ENCODE measurements around the gene CCND1. TPM values are rescaled to one million over a fixed set of nuclear protein-coding genes. Genes with fewer than 3 reads are reported as not detected.

Gene CCND1
- total RNA-seq, 1 experiment from 2014 or later, result 2,517 TPM

DNA sequence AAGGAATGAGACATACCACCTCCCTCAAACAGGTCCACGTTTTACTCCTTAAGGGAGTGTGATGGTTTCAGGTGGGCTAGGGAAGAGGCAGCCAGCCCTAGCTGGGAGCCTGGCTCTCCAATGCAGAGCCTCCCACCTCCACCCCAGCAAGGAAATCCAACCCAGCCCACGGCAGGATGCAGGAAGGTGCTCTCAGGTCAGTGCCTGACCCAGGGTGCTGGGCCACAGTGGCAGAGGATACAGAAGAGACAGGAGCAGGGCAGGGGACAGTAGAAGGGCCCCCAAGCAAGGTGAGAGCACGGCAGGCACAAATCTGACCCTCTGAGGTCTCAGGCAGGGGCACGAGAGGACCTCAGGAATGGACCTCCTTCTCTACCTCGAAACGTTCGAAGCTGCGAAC is 26.9 kb upstream of the CCND1 start:
- BruUV-seq (replicated peaks), result no TSS peak
- ChIA-PET POLR2A (ENCODE audit: low non-redundant PET) (no interaction called here), CTCF (no interaction called here)

GRCh38 chr11:69615545-69616278 is 25.2 kb upstream of the CCND1 start:
- CTCF ChIA-PET, result no interaction called here

More for the DNA sequence above, 26.9 kb upstream of the CCND1 start:
- Histone ChIP-seq H3K4me1 (ENCODE audit: insufficient read depth, low read length, poor library complexity, severe bottlenecking) (peaks cover 26% of the 10 kb centered on the region), H3K27me3 (replicated peaks; ENCODE audit: insufficient read depth, low read depth, low read length, poor library complexity) (no peaks in the 10 kb centered on the region), H3K9me3 (ENCODE audit: low read depth, low read length, poor library complexity, severe bottlenecking) (no peaks in the 10 kb centered on the region), H3K4me3 (ENCODE audit: low read depth, low read length, poor library complexity, severe bottlenecking) (no peak overlapping the region), H3K27ac (ENCODE audit: low read depth, low read length, poor library complexity, severe bottlenecking) (peak overlapping the region; percentile 46), H3K36me3 (ENCODE audit: insufficient read depth, low read length, poor library complexity, severe bottlenecking) (no peaks in the 10 kb centered on the region)
- no peak for DNase-seq (ENCODE audit: low spot score)
- no peak for TF ChIP-seq EZH2 (IDR thresholded peaks at IDR 0.05; ENCODE audit: borderline replicate concordance, low read depth, low read length, poor library complexity, severe bottlenecking)
- no peak for TF ChIP-seq CTCF (conservative IDR thresholded peaks at IDR 0.05; ENCODE audit: low read depth, low read length)
- intact Hi-C loops (cut with micrococcal nuclease; ENCODE audit: unreplicated experiment), result no loop called here

GRCh38 chr11:69617220-69617619 is 23.7 kb upstream of the CCND1 start:
- CTCF ChIA-PET, result no interaction called here
- intact Hi-C loops (cut with micrococcal nuclease; ENCODE audit: unreplicated experiment), result no loop called here
- no peak for DNase-seq (ENCODE audit: low spot score)
- TF ChIP-seq EZH2 (IDR thresholded peaks at IDR 0.05; ENCODE audit: borderline replicate concordance, low read depth, low read length, poor library complexity, severe bottlenecking), result no peak
- TF ChIP-seq CTCF (conservative IDR thresholded peaks at IDR 0.05; ENCODE audit: low read depth, low read length), result no peak
- no TSS peak for BruUV-seq (replicated peaks)
- POLR2A ChIA-PET (ENCODE audit: low non-redundant PET), result no interaction called here
- no peaks in the 10 kb centered on the region for H3K27me3 ChIP-seq (replicated peaks; ENCODE audit: insufficient read depth, low read depth, low read length, poor library complexity)
- peak overlapping the region; percentile 98 for H3K27ac ChIP-seq (ENCODE audit: low read depth, low read length, poor library complexity, severe bottlenecking)
- no peaks in the 10 kb centered on the region for H3K36me3 ChIP-seq (ENCODE audit: insufficient read depth, low read length, poor library complexity, severe bottlenecking)
- peaks cover 44% of the 10 kb centered on the region for H3K4me1 ChIP-seq (ENCODE audit: insufficient read depth, low read length, poor library complexity, severe bottlenecking)
- H3K4me3 ChIP-seq (ENCODE audit: low read depth, low read length, poor library complexity, severe bottlenecking), result no peak overlapping the region
- H3K9me3 ChIP-seq (ENCODE audit: low read depth, low read length, poor library complexity, severe bottlenecking), result no peaks in the 10 kb centered on the region

More at GRCh38 chr11:69615545-69616278, 25.2 kb upstream of the CCND1 start:
- intact Hi-C loops (cut with micrococcal nuclease; ENCODE audit: unreplicated experiment), result no loop called here
- H3K4me1 ChIP-seq (ENCODE audit: insufficient read depth, low read length, poor library complexity, severe bottlenecking), result peaks cover 41% of the 10 kb centered on the region
- no peaks in the 10 kb centered on the region for H3K36me3 ChIP-seq (ENCODE audit: insufficient read depth, low read length, poor library complexity, severe bottlenecking)
- BruUV-seq (replicated peaks), result no TSS peak
- H3K27ac ChIP-seq (ENCODE audit: low read depth, low read length, poor library complexity, severe bottlenecking), result peak overlapping the region; percentile 46
- POLR2A ChIA-PET (ENCODE audit: low non-redundant PET), result no interaction called here
- no peaks in the 10 kb centered on the region for H3K9me3 ChIP-seq (ENCODE audit: low read depth, low read length, poor library complexity, severe bottlenecking)
- H3K4me3 ChIP-seq (ENCODE audit: low read depth, low read length, poor library complexity, severe bottlenecking), result no peak overlapping the region
- no peak for DNase-seq (ENCODE audit: low spot score)
- no peak for TF ChIP-seq EZH2 (IDR thresholded peaks at IDR 0.05; ENCODE audit: borderline replicate concordance, low read depth, low read length, poor library complexity, severe bottlenecking)
- TF ChIP-seq CTCF (conservative IDR thresholded peaks at IDR 0.05; ENCODE audit: low read depth, low read length), result no peak
- no peaks in the 10 kb centered on the region for H3K27me3 ChIP-seq (replicated peaks; ENCODE audit: insufficient read depth, low read depth, low read length, poor library complexity)

Data from A673 (cell line).